ENCODE results near the gene PTTG1IP.

DNA sequence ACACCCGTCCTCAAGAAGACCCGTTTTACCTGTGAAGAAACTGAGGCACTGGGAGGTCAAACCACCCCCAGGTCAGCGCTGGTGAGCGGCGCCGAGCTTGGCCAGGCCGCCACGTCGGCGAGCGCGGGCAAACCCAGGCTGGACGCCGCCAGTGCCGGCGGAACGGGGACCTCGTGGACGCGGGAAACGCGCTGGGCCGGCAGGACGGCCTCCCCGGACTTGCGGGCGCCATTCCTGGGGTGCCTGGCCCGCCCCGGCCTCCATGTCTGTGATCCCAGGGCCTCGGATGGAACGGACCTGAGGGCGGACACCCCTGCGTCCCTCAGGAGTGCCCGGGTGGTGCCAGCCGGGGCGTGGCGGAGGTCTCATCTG lies 54.9 kb downstream of the PTTG1IP start:
- TF ChIP-seq, protein P1, sequence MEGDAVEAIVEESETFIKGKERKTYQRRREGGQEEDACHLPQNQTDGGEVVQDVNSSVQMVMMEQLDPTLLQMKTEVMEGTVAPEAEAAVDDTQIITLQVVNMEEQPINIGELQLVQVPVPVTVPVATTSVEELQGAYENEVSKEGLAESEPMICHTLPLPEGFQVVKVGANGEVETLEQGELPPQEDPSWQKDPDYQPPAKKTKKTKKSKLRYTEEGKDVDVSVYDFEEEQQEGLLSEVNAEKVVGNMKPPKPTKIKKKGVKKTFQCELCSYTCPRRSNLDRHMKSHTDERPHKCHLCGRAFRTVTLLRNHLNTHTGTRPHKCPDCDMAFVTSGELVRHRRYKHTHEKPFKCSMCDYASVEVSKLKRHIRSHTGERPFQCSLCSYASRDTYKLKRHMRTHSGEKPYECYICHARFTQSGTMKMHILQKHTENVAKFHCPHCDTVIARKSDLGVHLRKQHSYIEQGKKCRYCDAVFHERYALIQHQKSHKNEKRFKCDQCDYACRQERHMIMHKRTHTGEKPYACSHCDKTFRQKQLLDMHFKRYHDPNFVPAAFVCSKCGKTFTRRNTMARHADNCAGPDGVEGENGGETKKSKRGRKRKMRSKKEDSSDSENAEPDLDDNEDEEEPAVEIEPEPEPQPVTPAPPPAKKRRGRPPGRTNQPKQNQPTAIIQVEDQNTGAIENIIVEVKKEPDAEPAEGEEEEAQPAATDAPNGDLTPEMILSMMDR (IDR thresholded peaks at IDR 0.05), result no peak
- no peak for TF ChIP-seq ZFX (IDR thresholded peaks at IDR 0.05; ENCODE audit: borderline replicate concordance)

Measured in 22Rv1 (cell line).